HCT116 (cell line): ENCODE data around the gene YAE1.

Experiments used
- ATF3 ChIP-seq: IDR thresholded peaks from 2 replicates; pipeline ENCODE4 v1.6.1; 2012
- CTCF ChIP-seq, 3 experiments: fragments of 200-600 bp in 1 of 3; sonication (generic) in 1 of 3; IDR thresholded peaks in 2 of 3; conservative IDR thresholded peaks in 1 of 3; 2 replicates each; pipeline ENCODE4 v1.5.1; 2012 to 2017; ENCODE audit warnings: low read depth in 2 of 3, low read length in 2 of 3, antibody characterized with exemption in 1 of 3, borderline replicate concordance in 1 of 3, control low read depth in 1 of 3, mild to moderate bottlenecking in 1 of 3, mixed read lengths in 1 of 3, mixed run types in 1 of 3, moderate library complexity in 1 of 3; ENCODE audit not compliant: insufficient read depth in 1 of 3
- ELF1 ChIP-seq: IDR thresholded peaks from 2 replicates; pipeline ENCODE4 v1.6.1; 2012; ENCODE audit warnings: low read depth, borderline replicate concordance
- EZH2 ChIP-seq: fragments of 200-600 bp; sonication (generic); IDR thresholded peaks from 2 replicates; pipeline ENCODE4 v1.6.1; 2017; ENCODE audit warnings: antibody characterized with exemption, mixed run types
- SIN3A ChIP-seq: IDR thresholded peaks from 2 replicates; pipeline ENCODE4 v1.6.1; 2012; ENCODE audit warnings: low read depth
- SRF ChIP-seq: IDR thresholded peaks from 2 replicates; pipeline ENCODE4 v1.6.1; 2012; ENCODE audit warnings: low read depth
- TCF7L2 ChIP-seq: IDR thresholded peaks from 2 replicates; pipeline ENCODE4 v1.7.0; 2011; ENCODE audit warnings: borderline replicate concordance, inconsistent platforms; ENCODE audit not compliant: insufficient read depth, insufficient read length; ENCODE audit errors: extremely low read depth
- ZNF274 ChIP-seq: fragments of 200-500 bp; sonication (Bioruptor generic); IDR thresholded peaks from 2 replicates; pipeline ENCODE4 v1.6.1; 2014; ENCODE audit warnings: mild to moderate bottlenecking, low read depth, low read length, inconsistent platforms

- TF ChIP-seq TCF7L2 (no peak), ZNF274 (no peak), CTCF (IDR thresholded peaks at IDR 0.05 in 2 of 3, conservative IDR thresholded peaks at IDR 0.05 in 1 of 3; ENCODE audit: borderline replicate concordance in 1 of 3, insufficient read depth in 1 of 3, low read depth in 2 of 3, low read length in 2 of 3) (no peak), ATF3 (no peak), EZH2 (no peak), SRF (no peak), ELF1 (no peak), SIN3A (no peak)
Observed at GRCh38 chr7:39517240-39517639, 49.0 kb upstream of the YAE1 start.
